K562 (cell line): ENCODE data around the gene USP1. TPM values are rescaled to one million over a fixed set of nuclear protein-coding genes. Genes with fewer than 3 reads are reported as not detected.

Experiments used
- ARNT ChIP-seq, 2 experiments: fragments of 450-650 bp; IDR thresholded peaks; 2 replicates each; pipeline ENCODE4 v1.6.1; 2016; ENCODE audit warnings: mild to moderate bottlenecking in 1 of 2
- CBFA2T2 ChIP-seq: fragments of 450-650 bp; conservative IDR thresholded peaks from 2 replicates; pipeline ENCODE4 v1.6.1; 2017; ENCODE audit warnings: mild to moderate bottlenecking
- CBX3 ChIP-seq, 2 experiments: IDR thresholded peaks; 1 replicate in 1 of 2; 2 replicates in 1 of 2; pipeline ENCODE4 v1.6.1; 2012; ENCODE audit warnings: inconsistent platforms in 2 of 2, low read length in 2 of 2, borderline replicate concordance in 1 of 2, control low read depth in 1 of 2
- CCAR2 ChIP-seq: fragments of 200-400 bp; formaldehyde crosslinking; IDR thresholded peaks from 2 replicates; pipeline ENCODE4 v1.6.1; 2017; ENCODE audit warnings: mild to moderate bottlenecking, low read depth, low read length
- COPS2 ChIP-seq: fragments of 450-650 bp; conservative IDR thresholded peaks from 2 replicates; pipeline ENCODE4 v1.6.1; 2016; ENCODE audit warnings: mild to moderate bottlenecking, moderate library complexity
- CTCF ChIP-seq, 3 experiments: IDR thresholded peaks in 2 of 3; conservative IDR thresholded peaks in 1 of 3; 2 replicates each; pipeline ENCODE4 v1.5.1; 2011 to 2012; ENCODE audit warnings: low read length in 3 of 3, mild to moderate bottlenecking in 3 of 3, control low read depth in 2 of 3, improper control_type of control experiment in 1 of 3, inconsistent platforms in 1 of 3, low read depth in 1 of 3, mixed read lengths in 1 of 3, moderate library complexity in 1 of 3; ENCODE audit not compliant: insufficient read depth in 2 of 3
- DDX20 ChIP-seq: fragments of 450-650 bp; IDR thresholded peaks from 2 replicates; pipeline ENCODE4 v1.6.1; 2016; ENCODE audit warnings: missing genetic modification characterization, low read depth, mild to moderate bottlenecking, missing compliant biosample characterization, moderate library complexity
- FOXM1 ChIP-seq, 2 experiments: fragments of 450-650 bp in 1 of 2; sonication (generic) in 1 of 2; formaldehyde crosslinking in 1 of 2; IDR thresholded peaks; 2 replicates each; pipeline versions ENCODE4 v1.6.1 to v1.9.0; 2017 to 2022; ENCODE audit warnings: low read depth in 2 of 2, mild to moderate bottlenecking in 2 of 2, missing genetic modification reagents in 1 of 2, moderate library complexity in 1 of 2
- HMG20B ChIP-seq: fragments of 250-450 bp; sonication (Bioruptor Pico); IDR thresholded peaks from 2 replicates; pipeline ENCODE4 v1.5.0; 2021; ENCODE audit warnings: mild to moderate bottlenecking
- JUN ChIP-seq, 2 experiments: sonication (generic) in 1 of 2; formaldehyde crosslinking in 1 of 2; IDR thresholded peaks; 2 replicates each; pipeline versions ENCODE4 v1.6.1 to v1.8.0; 2012 to 2022; ENCODE audit warnings: borderline replicate concordance in 2 of 2, mild to moderate bottlenecking in 2 of 2, improper control_type of control experiment in 1 of 2, low read depth in 1 of 2, low read length in 1 of 2, missing genetic modification reagents in 1 of 2
- MAFK ChIP-seq: IDR thresholded peaks from 2 replicates; pipeline ENCODE4 v1.6.1; 2011; ENCODE audit warnings: low read length, improper control_type of control experiment
- NCOA6 ChIP-seq: fragments of 450-650 bp; IDR thresholded peaks from 2 replicates; pipeline ENCODE4 v1.6.1; 2017; ENCODE audit warnings: mild to moderate bottlenecking
- SAFB ChIP-seq: fragments of 200-400 bp; formaldehyde crosslinking; IDR thresholded peaks from 2 replicates; pipeline ENCODE4 v1.6.1; 2017; ENCODE audit warnings: low read depth, low read length, borderline replicate concordance
- SAFB2 ChIP-seq: fragments of 200-400 bp; formaldehyde crosslinking; IDR thresholded peaks from 2 replicates; pipeline ENCODE4 v1.6.1; 2018; ENCODE audit warnings: borderline replicate concordance, low read length, low read depth, moderate library complexity; ENCODE audit not compliant: severe bottlenecking
- SIN3A ChIP-seq, 2 experiments: fragments of 150-350 bp in 1 of 2; IDR thresholded peaks; 2 replicates each; pipeline ENCODE4 v1.6.1; 2011 to 2016; ENCODE audit warnings: borderline replicate concordance in 2 of 2, low read depth in 2 of 2, low read length in 2 of 2, mild to moderate bottlenecking in 2 of 2, moderate library complexity in 2 of 2; ENCODE audit not compliant: control insufficient read depth in 1 of 2
- SMAD4 ChIP-seq: fragments of 250-450 bp; sonication (Bioruptor Pico); conservative IDR thresholded peaks from 2 replicates; pipeline ENCODE4 v1.8.0; 2021; ENCODE audit warnings: inconsistent platforms, mild to moderate bottlenecking, moderate library complexity
- SRSF7 ChIP-seq: fragments of 200-400 bp; formaldehyde crosslinking; optimal IDR thresholded peaks from 2 replicates; pipeline ENCODE3; 2017; ENCODE audit warnings: mild to moderate bottlenecking, low read depth, low read length
- XRCC5 ChIP-seq: fragments of 200-400 bp; formaldehyde crosslinking; IDR thresholded peaks from 2 replicates; pipeline ENCODE4 v1.6.1; 2017; ENCODE audit warnings: low read depth, mild to moderate bottlenecking, low read length
- ZBTB7A ChIP-seq: IDR thresholded peaks from 2 replicates; pipeline ENCODE4 v1.6.1; 2011; ENCODE audit warnings: low read depth, mild to moderate bottlenecking, low read length, moderate library complexity, borderline replicate concordance; ENCODE audit not compliant: control insufficient read depth
- ZFP36 ChIP-seq: fragments of 150-350 bp; IDR thresholded peaks from 2 replicates; pipeline ENCODE4 v1.6.1; 2018; ENCODE audit warnings: low read length, low read depth; ENCODE audit not compliant: partially characterized antibody
- ZNF311 ChIP-seq: fragments of 250-450 bp; sonication (Bioruptor Pico); IDR thresholded peaks from 2 replicates; pipeline ENCODE4 v1.4.0; 2020; ENCODE audit warnings: mild to moderate bottlenecking, moderate library complexity
- ZNF644 ChIP-seq: fragments of 200-800 bp; sonication (Bioruptor generic); IDR thresholded peaks from 2 replicates; pipeline ENCODE4 v1.6.1; 2016; ENCODE audit warnings: low read depth, missing genetic modification characterization, missing compliant biosample characterization
- polyA plus RNA-seq, 8 experiments: library from polyadenylated mRNA; depleted of rRNA in 4 of 8; stranded (reverse) in 5 of 8; unstranded in 3 of 8; fragments of >200 nt; fragmentation: Nextera tagmentation in 2 of 8; fragmentation: Illumina TruSeq in 1 of 8; extraction: Ambion mirVana in 2 of 8; extraction: Trizol in 1 of 8; gene quantifications; 2 replicates each; pipeline versions ENCODE4 v1.2.1 to v1.2.3, GENCODE V29; 2011 to 2014; ENCODE audit warnings: inconsistent platforms in 1 of 8, missing spikeins in 1 of 8
- total RNA-seq, 7 experiments: library from RNA; depleted of rRNA in 6 of 7; stranded (reverse); fragments of >200 nt in 6 of 7; fragmentation: Illumina TruSeq in 2 of 7; extraction: Trizol in 2 of 7; gene quantifications; 2 replicates each; pipeline versions ENCODE4 v1.2.1 to v1.2.3, GENCODE V29; 2011 to 2021; ENCODE audit warnings: low replicate concordance in 1 of 7
- TF ChIP-seq, protein P1 (sequence below): fragments of 450-650 bp; formaldehyde crosslinking; IDR thresholded peaks from 2 replicates; pipeline ENCODE4 v1.4.0; 2022; ENCODE audit warnings: missing genetic modification characterization

The USP1 gene
- total and polyA plus RNA-seq, 9 of the 15 experiments (the other 6 are each of a cell fraction or from before 2014, with no cell fraction given): 27.3 to 87.9 (median 51.7) TPM

DNA sequence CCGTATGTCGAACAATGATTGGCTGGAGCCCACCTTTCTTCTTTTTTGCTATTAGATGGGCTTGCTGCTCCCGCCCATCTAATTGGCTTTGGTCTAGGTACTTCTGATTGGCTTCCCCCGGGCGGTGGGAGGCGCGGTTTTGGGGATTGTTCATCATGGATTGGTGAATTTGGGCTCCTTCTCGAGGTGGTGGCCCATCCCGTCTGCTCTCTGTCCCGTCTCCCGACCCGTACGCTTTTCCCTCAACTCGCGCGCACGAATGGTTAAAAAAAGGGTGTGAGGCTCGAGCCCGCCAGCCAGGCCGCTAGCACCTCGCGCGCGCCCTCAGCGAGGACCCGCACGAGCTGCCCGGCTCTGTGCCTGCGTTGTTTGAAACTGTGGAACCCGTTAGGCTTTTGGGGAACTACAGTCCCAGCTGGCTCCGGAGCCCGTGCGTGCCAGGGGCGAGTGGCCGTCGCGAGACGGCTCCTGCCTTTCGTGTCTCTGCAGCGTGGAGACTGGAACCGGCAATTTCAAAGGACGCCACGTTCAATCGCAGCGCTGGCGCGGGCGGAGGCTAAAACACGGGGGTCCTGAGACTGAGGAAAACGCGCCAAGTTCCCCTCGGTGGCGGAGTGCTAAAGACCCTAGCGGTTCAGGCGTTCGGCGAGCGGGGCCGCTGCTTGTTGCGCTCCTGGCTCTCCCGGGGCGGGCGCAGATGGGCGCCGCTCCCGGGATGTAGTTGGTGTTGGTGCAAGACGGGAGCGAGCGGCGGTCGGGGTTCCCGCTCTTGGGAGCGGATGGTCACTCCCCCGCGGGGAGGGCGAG, at the start of gene USP1 (continued):
- TF ChIP-seq, protein P1, sequence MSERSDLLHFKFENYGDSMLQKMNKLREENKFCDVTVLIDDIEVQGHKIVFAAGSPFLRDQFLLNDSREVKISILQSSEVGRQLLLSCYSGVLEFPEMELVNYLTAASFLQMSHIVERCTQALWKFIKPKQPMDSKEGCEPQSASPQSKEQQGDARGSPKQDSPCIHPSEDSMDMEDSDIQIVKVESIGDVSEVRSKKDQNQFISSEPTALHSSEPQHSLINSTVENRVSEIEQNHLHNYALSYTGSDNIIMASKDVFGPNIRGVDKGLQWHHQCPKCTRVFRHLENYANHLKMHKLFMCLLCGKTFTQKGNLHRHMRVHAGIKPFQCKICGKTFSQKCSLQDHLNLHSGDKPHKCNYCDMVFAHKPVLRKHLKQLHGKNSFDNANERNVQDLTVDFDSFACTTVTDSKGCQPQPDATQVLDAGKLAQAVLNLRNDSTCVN (CRISPR knock-in tag): no peak
- TF ChIP-seq COPS2: no peak
- no peak; a peak in 2 of 4 replicates for TF ChIP-seq ARNT (IDR thresholded peaks at IDR 0.05)
- peak; percentile 52; the same call in 1 of the 2 replicates for TF ChIP-seq JUN (IDR thresholded peaks at IDR 0.05; ENCODE audit: borderline replicate concordance, low read depth, low read length)
- TF ChIP-seq JUN (CRISPR knock-in tag; IDR thresholded peaks at IDR 0.05; ENCODE audit: borderline replicate concordance): no peak
- peak; percentile 81 for TF ChIP-seq FOXM1 (IDR thresholded peaks at IDR 0.05; ENCODE audit: low read depth)
- no peak for TF ChIP-seq FOXM1 (CRISPR knock-in tag; IDR thresholded peaks at IDR 0.05; ENCODE audit: low read depth)
- TF ChIP-seq CTCF (IDR thresholded peaks at IDR 0.05 in 2 of 3, conservative IDR thresholded peaks at IDR 0.05 in 1 of 3; ENCODE audit: insufficient read depth in 2 of 3, low read depth in 1 of 3, low read length in 3 of 3): 0 out of 6 replicates have a peak, but pooled peaks of 1 of the 3 experiments have one; percentile 3
- TF ChIP-seq ZBTB7A: peak; percentile 95
- no peak for TF ChIP-seq CBFA2T2
- no peak for TF ChIP-seq SRSF7
- TF ChIP-seq ZNF311: no peak
- TF ChIP-seq NCOA6: 0 out of 2 replicates have a peak, but pooled peaks have one; percentile 39
- 0 out of 2 replicates have a peak, but pooled peaks have one; percentile 14 for TF ChIP-seq SMAD4 (CRISPR knock-in tag)
- TF ChIP-seq SIN3A (IDR thresholded peaks at IDR 0.05; ENCODE audit: borderline replicate concordance in 2 of 2, control insufficient read depth in 1 of 2, low read depth in 2 of 2, low read length in 2 of 2): peak; percentile 22 to 76; a peak in 1 of 4 replicates
- TF ChIP-seq XRCC5: peak; percentile 60; the same call in 1 of the 2 replicates
- no peak for TF ChIP-seq SAFB2
- no peak; a peak in 1 of 3 replicates for TF ChIP-seq CBX3 (IDR thresholded peaks at IDR 0.05; ENCODE audit: borderline replicate concordance in 1 of 2, low read length in 2 of 2)
- no peak for TF ChIP-seq ZFP36
- TF ChIP-seq SAFB: 0 out of 2 replicates have a peak, but pooled peaks have one; percentile 52
- 0 out of 2 replicates have a peak, but pooled peaks have one; percentile 33 for TF ChIP-seq ZNF644 (tag)
- TF ChIP-seq HMG20B: no peak
- no peak for TF ChIP-seq MAFK
- no peak for TF ChIP-seq CCAR2
- TF ChIP-seq DDX20 (tag): no peak
